Activated T-helper 17 cell treated with anti-CD3 and anti-CD28 coated beads, Interleukin-2, amount 50 U/mL, for 72 hours (primary cell): ENCODE measurements around the gene MPPED2. TPM values are rescaled to one million over a fixed set of nuclear protein-coding genes. Genes with fewer than 3 reads are reported as not detected.

ENCODE experiments used
- ATAC-seq: fragments of 150-1000 bp; cut with Tn5 transposase; replicated peaks from 2 replicates; pipeline ENCODE4 v1.10.0; 2021; ENCODE audit warnings: mild to moderate bottlenecking, moderate library complexity
- H3K27ac Mint-ChIP-seq: one replicate; pipeline ENCODE4 v1.8.0; 2022; ENCODE audit warnings: mixed read lengths
- H3K27me3 Mint-ChIP-seq: one replicate; pipeline ENCODE4 v1.8.0; 2022; ENCODE audit warnings: mixed read lengths
- H3K36me3 Mint-ChIP-seq: one replicate; pipeline ENCODE4 v1.8.0; 2022; ENCODE audit warnings: low read depth, mild to moderate bottlenecking, mixed read lengths
- H3K4me1 Mint-ChIP-seq: one replicate; pipeline ENCODE4 v1.8.0; 2022; ENCODE audit warnings: mixed read lengths
- H3K4me3 Mint-ChIP-seq: one replicate; pipeline ENCODE4 v1.8.0; 2022; ENCODE audit warnings: mild to moderate bottlenecking, mixed read lengths
- H3K9me3 Mint-ChIP-seq: one replicate; pipeline ENCODE4 v1.8.0; 2022; ENCODE audit warnings: mixed read lengths
- total RNA-seq, 2 donors: library from RNA; stranded (reverse); gene quantifications; one replicate each; pipeline ENCODE4 v1.2.3, GENCODE V29; 2022

Gene MPPED2
- total RNA-seq, 2 donors from 2014 or later = not detected

DNA sequence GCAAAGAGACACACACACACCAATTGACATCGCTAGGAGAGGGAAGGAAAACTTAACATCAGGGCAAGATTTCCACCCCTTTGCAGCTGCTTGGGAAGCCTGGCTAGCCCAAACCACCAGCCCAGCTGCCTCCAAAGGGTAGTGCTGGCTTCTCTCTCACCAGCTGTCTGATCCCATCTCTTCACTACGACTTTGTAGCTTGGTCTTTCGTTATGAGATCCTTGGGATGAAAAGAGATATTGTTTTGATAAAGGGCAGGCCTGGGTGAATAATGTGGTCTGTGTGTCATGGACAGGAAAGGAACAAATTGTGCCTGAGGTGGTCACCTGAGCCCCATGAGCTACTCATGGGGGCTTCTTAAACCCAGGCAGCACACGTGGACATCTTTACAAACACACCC lies 161.3 kb downstream of the MPPED2 start:
- H3K36me3 Mint-ChIP-seq = no peaks in the 10 kb centered on the region
- H3K4me1 Mint-ChIP-seq = no peaks in the 10 kb centered on the region
- peaks cover 8% of the 10 kb centered on the region for H3K27me3 Mint-ChIP-seq
- ATAC-seq = no peak
- no peaks in the 10 kb centered on the region for H3K9me3 Mint-ChIP-seq
- H3K4me3 Mint-ChIP-seq = no peak overlapping the region
- H3K27ac Mint-ChIP-seq = no peak overlapping the region

DNA sequence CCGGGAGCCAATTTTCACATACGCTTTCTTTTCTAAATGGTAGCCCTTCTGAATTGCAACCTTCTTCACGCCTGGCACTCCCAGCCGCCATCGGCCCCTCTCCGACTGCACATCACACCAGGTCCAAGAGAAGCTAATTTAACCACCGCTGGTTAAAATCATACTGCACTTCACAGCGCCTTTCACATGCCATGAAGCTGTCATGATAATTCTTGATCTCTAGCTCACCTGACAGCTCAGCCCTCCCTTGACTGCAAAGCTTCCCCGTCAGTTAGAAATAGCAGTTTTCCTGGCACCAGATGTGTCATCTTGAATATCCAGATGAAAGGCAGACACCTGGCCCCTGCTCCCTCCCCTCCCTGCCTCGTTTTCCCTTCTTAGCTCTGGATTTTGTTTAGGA lies 161.8 kb downstream of the MPPED2 start:
- no peaks in the 10 kb centered on the region for H3K36me3 Mint-ChIP-seq
- no peaks in the 10 kb centered on the region for H3K9me3 Mint-ChIP-seq
- no peak overlapping the region for H3K4me3 Mint-ChIP-seq

DNA sequence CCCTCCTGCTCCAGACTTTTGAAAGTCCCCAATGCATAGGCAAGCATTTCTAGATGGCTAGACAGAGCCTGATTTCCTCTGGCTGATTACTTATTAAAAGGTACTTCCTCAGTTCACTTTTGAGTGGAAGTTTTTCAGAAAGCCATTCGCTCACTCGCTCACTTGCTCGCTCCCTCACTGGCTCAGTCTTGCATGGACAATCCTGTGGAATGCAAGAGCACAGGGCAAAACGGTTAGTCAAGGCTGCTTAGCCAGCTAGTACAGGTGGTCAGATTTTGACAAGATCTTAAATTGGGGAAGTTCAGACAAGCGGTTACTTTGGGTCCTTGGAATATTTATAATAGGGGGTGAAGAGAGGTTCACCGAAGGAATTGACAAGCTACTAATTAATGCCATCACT lies 162.3 kb downstream of the MPPED2 start:
- Mint-ChIP-seq H3K27ac (no peak overlapping the region), H3K27me3 (peaks cover 4% of the 10 kb centered on the region), H3K4me3 (no peak overlapping the region), H3K36me3 (no peaks in the 10 kb centered on the region), H3K9me3 (no peaks in the 10 kb centered on the region), H3K4me1 (no peaks in the 10 kb centered on the region)
- no peak for ATAC-seq

More for the DNA sequence above, 161.8 kb downstream of the MPPED2 start:
- H3K27me3 Mint-ChIP-seq = peaks cover 4% of the 10 kb centered on the region
- H3K27ac Mint-ChIP-seq = no peak overlapping the region
- ATAC-seq = no peak
- no peaks in the 10 kb centered on the region for H3K4me1 Mint-ChIP-seq

DNA sequence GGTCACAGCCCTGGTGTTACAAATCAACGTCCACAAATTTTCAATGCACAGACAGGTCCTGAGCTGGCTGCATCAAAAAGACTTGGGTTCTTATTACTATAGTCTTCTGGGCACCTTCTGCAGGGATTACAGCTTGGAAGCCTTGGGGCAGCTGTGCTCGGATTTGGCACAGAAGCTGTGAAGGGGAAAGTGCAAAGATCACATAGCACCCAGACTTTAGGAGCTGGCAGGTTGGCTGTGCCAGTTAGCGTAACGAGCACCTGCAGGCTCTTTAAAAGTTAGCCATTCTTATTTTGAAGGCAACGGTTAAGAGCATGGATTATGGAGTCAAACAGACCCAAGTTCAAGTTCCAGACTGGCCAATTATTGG lies 162.9 kb downstream of the MPPED2 start:
- Mint-ChIP-seq H3K4me1 (no peaks in the 10 kb centered on the region), H3K27me3 (peaks cover 7% of the 10 kb centered on the region), H3K4me3 (no peak overlapping the region), H3K27ac (no peak overlapping the region), H3K9me3 (no peaks in the 10 kb centered on the region), H3K36me3 (no peaks in the 10 kb centered on the region)
- ATAC-seq = no peak

DNA sequence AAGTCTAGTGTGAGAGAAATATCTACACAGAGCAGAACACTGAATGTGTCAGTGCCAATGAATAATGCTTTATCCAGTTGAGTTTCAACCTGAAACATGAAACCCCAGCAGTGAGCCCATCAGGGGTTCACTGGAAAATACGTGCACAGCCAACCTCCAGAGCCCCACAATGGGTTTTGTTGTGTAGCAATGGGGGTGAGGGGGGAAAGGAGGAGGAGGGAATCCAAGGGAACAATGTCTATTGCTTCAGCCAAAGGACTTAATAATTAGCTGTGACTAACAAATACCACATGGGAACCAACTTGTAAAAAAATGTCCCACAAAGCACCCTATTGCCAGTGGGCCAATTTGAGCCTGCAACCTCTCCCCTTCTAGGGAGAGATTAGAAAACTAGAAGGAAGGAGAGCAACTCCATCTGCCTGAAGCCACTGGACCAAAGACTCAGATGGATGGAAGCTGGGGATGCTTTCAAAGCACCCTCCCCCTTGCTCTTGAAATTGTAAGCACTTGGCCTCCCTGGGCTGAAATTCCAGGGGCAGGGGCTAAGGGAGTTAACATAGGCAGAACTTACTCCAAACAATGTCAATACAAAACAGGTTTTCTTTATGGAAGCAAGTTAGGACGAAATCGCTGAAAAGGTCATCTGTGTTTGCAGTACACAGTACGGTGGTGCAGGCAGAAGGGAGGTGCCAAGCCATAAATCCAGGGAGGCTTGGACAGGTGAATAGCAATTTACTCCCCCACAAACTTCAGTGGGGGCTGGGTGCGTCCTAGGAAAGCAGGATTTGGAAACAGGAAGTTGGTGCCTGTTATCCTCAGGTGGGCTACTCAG lies 163.5 kb downstream of the MPPED2 start:
- Mint-ChIP-seq H3K27ac (no peak overlapping the region), H3K4me1 (no peaks in the 10 kb centered on the region), H3K27me3 (peaks cover 7% of the 10 kb centered on the region), H3K4me3 (no peak overlapping the region), H3K9me3 (no peaks in the 10 kb centered on the region), H3K36me3 (no peaks in the 10 kb centered on the region)
- ATAC-seq = no peak

DNA sequence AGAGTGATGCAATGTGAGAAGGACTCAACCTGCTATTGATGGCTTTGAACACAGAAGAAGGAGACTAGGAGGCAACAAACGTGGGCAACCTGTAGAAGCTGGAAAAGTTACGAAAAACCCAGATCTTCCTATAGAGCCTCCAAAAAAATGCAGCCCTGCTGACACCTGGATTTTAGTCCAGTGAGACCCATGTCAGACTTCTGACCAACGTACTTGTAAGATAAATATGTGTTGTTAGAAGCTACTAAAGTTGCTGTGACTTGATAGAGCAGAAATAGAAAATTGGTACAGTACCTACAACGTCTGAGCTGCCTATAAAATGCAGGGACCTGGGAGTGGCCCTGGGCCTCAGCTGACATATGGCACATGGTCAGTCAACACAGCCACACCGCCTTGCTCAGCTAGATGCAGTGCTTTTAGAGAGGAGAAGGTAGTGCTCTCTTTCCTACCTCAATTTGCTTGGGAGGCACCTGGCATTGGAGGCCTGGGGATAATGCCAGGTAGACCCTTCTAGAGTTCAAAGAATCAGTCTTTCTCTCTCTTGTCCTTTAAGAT lies 165.8 kb downstream of the MPPED2 start:
- H3K27me3 Mint-ChIP-seq = peaks cover 14% of the 10 kb centered on the region

DNA sequence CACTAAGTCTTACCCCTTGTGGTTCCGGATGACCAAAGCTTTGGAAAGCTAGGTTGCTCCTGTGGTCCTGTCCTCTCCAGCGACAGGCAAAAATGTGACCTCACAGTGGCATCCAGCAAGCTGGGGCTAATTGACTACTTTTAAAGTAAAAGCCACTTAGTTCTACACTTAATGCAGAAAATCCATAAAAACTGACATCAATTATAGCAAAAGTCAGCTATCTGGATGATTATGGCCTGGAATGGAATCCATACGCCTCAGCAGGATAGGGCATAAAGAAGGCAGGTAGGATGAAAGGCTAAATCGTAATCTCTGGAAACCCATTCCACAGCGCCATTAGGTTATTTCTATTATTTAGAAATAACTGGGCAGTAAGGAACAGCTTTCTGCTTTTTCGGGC lies 171.3 kb downstream of the MPPED2 start:
- ATAC-seq = no peak
- Mint-ChIP-seq H3K9me3 (no peaks in the 10 kb centered on the region), H3K36me3 (no peaks in the 10 kb centered on the region), H3K27me3 (peaks cover 15% of the 10 kb centered on the region), H3K27ac (no peak overlapping the region), H3K4me1 (no peaks in the 10 kb centered on the region), H3K4me3 (no peak overlapping the region)

More for the DNA sequence above, 165.8 kb downstream of the MPPED2 start:
- Mint-ChIP-seq H3K4me3 (no peak overlapping the region), H3K9me3 (no peaks in the 10 kb centered on the region), H3K4me1 (no peaks in the 10 kb centered on the region), H3K27ac (no peak overlapping the region), H3K36me3 (no peaks in the 10 kb centered on the region)
- no peak for ATAC-seq

DNA sequence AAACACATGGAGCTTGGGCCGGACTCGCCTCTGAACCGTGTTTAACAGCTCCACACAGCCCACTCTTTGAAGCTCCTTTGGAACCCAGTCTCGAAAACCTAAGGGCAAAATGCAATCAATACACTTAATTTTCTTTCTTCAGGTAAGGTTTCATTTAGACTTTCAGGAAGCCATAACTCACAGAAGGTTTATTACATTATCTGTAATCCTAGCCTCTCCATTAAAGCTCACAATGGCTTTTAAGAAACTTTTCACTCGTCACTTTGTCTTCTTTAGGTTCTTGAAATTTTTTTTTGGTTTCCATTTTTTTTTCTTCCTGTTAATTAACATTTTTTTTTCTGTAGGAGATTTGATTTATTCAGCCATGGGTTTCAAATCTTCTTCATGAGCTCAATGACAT lies 171.9 kb downstream of the MPPED2 start:
- Mint-ChIP-seq H3K4me3 (no peak overlapping the region), H3K27ac (no peak overlapping the region), H3K36me3 (no peaks in the 10 kb centered on the region), H3K9me3 (no peaks in the 10 kb centered on the region), H3K4me1 (no peaks in the 10 kb centered on the region), H3K27me3 (peaks cover 15% of the 10 kb centered on the region)
- no peak for ATAC-seq

DNA sequence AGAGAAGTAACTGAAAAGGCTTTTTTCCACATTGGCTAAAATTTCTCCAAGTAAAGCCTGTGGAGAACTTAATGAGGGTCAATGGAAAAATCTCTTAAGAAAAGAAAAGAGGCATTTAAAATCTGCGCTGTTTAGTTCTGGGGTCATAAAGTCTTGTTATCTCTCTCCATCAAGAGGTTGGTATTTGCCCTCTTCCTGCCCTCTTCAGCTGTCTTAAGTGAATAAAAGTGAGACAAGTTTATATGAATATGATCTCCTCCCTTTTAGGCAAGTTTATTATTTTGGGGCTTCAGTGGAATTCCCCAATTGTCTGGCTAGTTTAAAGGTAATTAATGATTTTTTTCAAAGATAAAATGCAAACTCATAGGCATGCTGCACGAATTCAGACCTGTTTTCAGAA lies 173.6 kb downstream of the MPPED2 start:
- no peak for ATAC-seq
- no peak overlapping the region for H3K27ac Mint-ChIP-seq
- H3K4me1 Mint-ChIP-seq = no peaks in the 10 kb centered on the region
- peaks cover 12% of the 10 kb centered on the region for H3K27me3 Mint-ChIP-seq
- H3K9me3 Mint-ChIP-seq = no peaks in the 10 kb centered on the region
- H3K36me3 Mint-ChIP-seq = no peaks in the 10 kb centered on the region
- H3K4me3 Mint-ChIP-seq = no peak overlapping the region

DNA sequence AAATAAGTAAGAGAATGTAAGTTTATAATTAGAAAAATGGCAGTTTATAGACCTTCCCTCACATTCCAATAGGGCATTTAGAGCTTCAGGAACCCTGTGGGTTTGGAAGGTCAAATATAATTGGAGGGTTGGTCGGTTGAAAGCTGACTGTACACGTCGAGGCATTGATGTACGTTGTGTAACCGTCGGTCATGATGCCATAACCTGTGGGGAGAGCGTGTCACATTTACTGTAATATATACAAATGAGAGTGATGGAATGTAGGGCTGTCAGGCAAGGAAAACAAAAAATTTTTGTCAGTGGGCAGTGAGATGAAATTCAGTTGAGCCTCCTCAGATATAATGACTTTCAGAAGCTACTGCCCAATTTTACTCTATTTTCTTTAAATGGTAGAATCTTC lies 174.8 kb downstream of the MPPED2 start:
- peaks cover 15% of the 10 kb centered on the region for H3K27me3 Mint-ChIP-seq
- H3K27ac Mint-ChIP-seq = no peak overlapping the region
- H3K9me3 Mint-ChIP-seq = no peaks in the 10 kb centered on the region
- no peak for ATAC-seq
- no peak overlapping the region for H3K4me3 Mint-ChIP-seq
- H3K36me3 Mint-ChIP-seq = no peaks in the 10 kb centered on the region
- no peaks in the 10 kb centered on the region for H3K4me1 Mint-ChIP-seq

DNA sequence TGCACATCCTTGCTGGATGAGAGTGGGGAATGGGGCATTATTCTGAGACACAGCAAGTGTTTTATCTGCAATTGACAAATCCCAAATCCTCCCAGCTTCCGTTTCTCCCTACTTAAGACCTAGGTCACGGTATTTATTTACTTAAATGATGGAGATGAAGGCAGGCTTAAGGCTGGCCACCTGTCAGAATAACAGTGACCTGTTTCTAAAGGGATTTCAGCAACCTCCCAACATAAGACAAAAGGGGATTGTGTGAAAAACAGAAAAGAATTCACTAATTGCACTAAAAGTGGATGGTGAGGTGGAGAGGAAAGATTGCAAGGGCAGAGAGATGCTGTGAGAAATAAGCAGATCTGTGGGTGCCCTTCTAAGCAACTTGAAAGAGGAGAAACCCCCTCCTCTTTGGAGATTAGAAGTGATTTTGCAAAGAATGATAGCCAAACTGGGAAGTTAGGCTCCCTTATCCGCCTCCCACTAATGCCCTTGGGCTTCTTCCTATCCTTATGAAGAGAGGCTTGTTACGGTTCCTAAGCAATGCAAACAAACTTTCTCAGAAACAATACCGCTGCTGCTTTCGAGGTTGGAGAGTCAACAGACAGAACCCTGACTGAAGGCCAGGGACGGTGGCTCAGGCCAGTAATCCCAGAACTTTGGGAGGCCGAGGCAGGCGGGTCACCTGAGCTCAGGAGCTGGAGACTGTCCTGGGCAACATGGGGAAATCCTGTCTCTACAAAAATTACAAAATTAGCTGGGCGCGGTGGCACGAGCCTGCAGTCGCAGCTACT lies 179.0 kb downstream of the MPPED2 start:
- Mint-ChIP-seq H3K36me3 (no peaks in the 10 kb centered on the region), H3K27ac (no peak overlapping the region), H3K27me3 (peaks cover 21% of the 10 kb centered on the region), H3K4me3 (no peak overlapping the region), H3K4me1 (no peaks in the 10 kb centered on the region), H3K9me3 (no peaks in the 10 kb centered on the region)
- no peak for ATAC-seq

DNA sequence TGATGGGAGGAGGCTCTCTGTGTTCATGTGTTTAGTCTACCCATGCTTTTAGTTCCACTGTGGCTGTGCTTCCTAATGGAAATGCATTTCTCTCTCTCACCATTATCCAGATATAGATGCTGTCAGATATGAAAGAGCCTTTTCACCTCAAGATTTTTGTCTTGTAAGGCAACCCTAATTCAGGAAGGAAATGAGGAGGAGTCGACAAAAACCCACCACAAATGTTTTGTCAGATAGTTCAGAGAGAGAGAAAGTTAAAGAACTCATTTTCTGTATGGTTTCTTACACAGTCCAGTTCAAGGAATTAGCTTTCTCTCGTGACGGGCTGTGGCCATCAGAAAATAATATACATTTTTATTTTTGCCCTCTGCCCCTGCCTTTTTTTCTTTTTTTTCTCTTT lies 180.8 kb downstream of the MPPED2 start:
- H3K27me3 Mint-ChIP-seq = peaks cover 17% of the 10 kb centered on the region

DNA sequence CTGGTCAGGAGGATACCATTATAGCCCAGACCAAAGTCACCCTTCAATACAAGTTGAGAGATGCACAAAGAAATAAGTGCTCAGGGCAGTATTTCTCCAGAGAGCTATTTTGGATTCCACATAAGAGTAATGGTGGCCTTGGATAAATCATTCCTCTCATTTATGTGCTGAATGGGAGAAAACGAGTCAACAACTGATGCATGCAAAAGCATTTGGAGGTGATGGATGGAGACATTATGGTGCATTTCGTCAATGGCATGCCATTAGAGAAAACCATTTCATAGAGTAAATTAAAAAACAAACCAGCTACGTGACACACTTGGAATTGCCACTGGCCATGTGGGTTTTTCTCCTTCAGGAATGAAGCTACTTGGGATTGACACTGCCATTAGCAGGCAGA lies 182.0 kb downstream of the MPPED2 start:
- no peak for ATAC-seq
- Mint-ChIP-seq H3K4me1 (no peaks in the 10 kb centered on the region), H3K4me3 (no peak overlapping the region), H3K27ac (no peak overlapping the region), H3K27me3 (peaks cover 17% of the 10 kb centered on the region), H3K9me3 (no peaks in the 10 kb centered on the region), H3K36me3 (no peaks in the 10 kb centered on the region)

More for the DNA sequence above, 180.8 kb downstream of the MPPED2 start:
- no peaks in the 10 kb centered on the region for H3K4me1 Mint-ChIP-seq
- H3K27ac Mint-ChIP-seq = no peak overlapping the region
- ATAC-seq = no peak
- H3K4me3 Mint-ChIP-seq = no peak overlapping the region
- no peaks in the 10 kb centered on the region for H3K9me3 Mint-ChIP-seq
- H3K36me3 Mint-ChIP-seq = no peaks in the 10 kb centered on the region

DNA sequence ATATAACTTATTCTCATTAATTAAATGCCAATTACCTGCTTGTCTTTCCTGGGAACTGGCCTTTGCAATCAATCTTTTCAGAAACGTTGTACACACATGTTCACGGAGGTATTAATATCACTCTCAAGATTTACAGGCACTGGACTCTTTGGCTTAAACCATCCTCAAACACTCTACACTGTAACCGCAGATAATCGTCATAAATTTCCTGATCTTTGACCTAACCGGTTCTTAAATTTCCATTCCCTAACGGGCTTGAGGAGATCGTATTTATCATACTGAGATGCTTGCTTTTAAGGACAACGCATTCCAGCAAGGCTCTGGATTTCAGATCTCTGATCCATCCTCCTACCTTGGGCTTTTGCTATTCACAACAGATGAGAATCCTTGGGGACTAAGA lies 190.4 kb downstream of the MPPED2 start:
- Mint-ChIP-seq H3K36me3 (no peaks in the 10 kb centered on the region), H3K4me3 (no peak overlapping the region), H3K27me3 (peaks cover 26% of the 10 kb centered on the region), H3K9me3 (peaks cover 5% of the 10 kb centered on the region), H3K4me1 (no peaks in the 10 kb centered on the region), H3K27ac (no peak overlapping the region)
- ATAC-seq = no peak

DNA sequence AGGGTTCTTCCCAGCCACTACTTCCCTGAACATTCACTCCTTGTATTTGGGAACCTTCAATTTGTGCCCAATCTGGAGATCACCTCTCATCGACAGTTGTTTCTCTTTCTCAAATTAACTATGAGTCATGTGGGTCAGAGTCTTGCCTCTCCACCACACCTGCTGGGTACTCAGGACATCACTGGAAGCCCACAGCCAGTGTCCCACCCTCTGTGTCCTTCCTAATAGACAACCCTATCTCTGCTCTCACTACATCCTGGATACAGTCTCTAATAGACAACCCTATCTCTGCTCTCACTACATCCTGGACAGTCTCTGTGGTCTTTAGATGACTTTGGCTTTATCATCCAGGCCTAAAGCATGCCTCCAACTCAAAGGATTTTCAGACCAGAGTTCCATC lies 193.1 kb downstream of the MPPED2 start:
- H3K4me3 Mint-ChIP-seq = no peak overlapping the region
- no peak overlapping the region for H3K27ac Mint-ChIP-seq
- H3K4me1 Mint-ChIP-seq = no peaks in the 10 kb centered on the region
- no peaks in the 10 kb centered on the region for H3K36me3 Mint-ChIP-seq
- no peak for ATAC-seq
- peaks cover 16% of the 10 kb centered on the region for H3K27me3 Mint-ChIP-seq
- peaks cover 5% of the 10 kb centered on the region for H3K9me3 Mint-ChIP-seq
